Aortic smooth muscle cell (primary cell): ENCODE results near the gene POLD1. TPM values are rescaled to one million over a fixed set of nuclear protein-coding genes. Genes with fewer than 3 reads are reported as not detected.

Experiments
- total RNA-seq: library from RNA; depleted of rRNA; stranded (reverse); fragments of >200 nt; gene quantifications from 2 replicates; pipeline ENCODE4 v1.2.3, GENCODE V29; 2014

POLD1 gene
- 17.7 and 31.7 TPM in 2 replicates for total RNA-seq

DNA sequence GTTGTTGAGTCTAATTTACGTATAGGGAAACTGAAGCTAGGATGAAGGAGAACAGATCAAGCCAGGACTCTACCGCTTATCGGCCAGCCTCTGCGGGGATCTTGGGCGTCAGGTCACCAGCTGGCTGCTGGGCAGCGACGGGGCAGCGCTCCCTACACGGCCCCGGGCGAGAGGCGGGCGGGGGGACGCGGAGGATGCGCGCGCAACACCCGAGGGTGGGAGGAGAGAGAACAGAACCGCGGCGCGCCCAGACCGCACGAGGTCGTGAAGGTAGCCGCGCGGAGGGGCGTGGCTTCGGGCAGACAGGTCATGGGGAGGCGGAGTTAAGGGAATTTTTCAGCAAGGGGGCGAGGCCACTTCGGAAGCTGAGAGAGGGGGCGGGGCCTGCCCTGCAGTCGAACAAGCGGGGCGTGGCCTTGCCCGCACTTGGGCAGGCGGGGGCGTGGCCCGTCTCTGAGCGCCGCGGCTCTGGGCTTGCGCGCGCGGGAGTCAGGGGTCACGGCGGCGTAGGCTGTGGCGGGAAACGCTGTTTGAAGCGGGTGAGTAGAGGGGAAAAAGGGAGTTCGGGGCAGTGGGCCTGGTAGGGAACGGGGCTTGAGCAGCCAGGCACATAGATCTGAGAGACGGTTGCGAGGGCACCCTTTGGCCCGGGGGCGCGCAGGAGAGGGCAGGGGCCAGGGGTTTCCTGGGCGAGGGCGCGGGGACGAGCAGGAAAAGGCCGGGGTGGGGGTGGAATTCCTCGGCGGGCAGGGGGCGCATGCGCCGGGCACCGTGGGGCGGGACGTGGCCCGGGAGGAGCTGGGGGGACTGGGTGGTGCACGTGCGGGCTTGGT is at the start of gene POLD1:
TSS of gene POLD1 (plus strand) at position 496 of the 833 bp plus-strand sequence. CDS start 14,505 bp downstream, outside the sequence.

DNA sequence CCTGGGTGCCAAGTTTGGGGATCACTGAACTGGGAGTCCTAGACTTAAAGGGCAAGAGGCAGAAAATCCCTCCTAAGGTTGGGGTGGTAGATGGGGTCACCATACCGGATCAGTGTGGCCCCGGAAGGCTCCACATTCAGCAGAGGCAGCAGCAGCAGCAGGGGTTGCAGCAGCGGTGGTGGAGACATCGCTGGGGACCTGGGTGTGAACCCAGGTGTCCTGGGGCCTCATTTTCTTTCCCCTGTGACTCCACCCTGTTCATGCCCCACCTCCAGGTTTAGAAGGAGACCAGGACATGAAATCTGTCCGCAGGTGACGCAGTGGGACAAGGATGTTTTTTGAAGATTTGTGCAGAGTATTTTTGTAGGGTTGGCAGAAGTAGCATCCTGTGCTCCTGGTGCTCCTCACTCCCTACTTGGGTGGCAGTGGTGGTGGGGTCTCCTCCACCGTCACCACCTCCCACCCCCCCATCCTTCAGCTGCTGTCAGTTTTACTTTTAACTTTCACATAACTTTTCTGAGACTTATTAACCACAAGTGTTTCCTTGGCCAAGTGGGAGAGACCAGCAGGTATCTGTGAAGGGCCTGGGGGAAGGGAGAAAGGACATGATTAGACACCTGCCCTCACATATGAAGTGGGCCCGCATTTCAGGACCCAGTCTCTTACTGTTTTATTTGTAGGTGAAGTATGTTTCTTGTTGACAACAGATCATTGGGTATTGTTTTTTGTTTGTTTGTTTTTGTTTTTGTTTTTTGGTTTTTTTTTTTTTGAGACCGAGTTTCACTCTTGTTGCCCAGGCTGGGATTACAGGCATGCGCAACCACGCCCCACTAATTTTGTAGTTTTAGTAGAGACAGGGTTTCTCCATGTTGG is 18.5 kb upstream of the POLD1 start, which contains the start of gene NAPSA:
TSS of gene NAPSA (minus strand) at position 206 of the 873 bp plus-strand sequence. CDS start at position 188, 18 bp downstream.

DNA sequence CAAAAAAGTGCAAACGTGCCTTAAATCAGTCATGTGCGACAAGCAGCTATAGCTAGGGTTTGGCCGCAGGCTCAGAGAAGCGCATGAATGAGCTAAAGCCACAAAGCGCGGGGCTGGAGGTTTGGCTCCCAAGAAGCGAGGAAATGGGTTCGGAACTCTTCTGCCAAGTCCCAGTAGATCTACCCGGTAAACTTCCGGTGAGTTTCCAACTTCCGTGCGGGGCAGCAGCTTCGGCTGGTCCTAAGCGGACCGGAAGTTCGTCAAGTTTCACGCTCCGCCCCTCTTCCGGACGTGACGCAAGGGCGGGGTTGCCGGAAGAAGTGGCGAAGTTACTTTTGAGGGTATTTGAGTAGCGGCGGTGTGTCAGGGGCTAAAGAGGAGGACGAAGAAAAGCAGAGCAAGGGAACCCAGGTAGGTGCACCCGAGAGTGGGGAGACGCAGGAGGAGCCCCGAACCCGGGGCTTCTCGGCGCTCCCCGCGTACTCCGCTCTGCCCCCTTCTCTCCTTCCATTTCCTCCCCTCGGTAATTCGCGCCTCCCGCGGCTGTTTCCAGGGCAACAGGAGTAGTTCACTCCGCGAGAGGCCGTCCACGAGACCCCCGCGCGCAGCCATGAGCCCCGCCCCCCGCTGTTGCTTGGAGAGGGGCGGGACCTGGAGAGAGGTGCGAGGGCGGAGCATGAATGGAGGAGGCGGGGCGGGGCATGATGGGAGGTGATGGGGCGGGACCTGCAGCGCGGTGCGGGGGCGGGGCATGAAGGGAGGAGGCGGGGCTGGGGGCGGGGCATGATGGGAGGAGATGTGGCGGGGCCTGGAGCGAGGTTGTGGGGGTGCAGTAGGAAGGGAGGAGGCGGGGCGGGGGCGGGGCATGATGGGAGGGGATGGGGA is 7.7 kb upstream of the POLD1 start, which contains the start of gene NR1H2:
TSS of gene NR1H2 (plus strand) at position 292 of the 885 bp plus-strand sequence. CDS start 1,149 bp downstream, outside the sequence.

DNA sequence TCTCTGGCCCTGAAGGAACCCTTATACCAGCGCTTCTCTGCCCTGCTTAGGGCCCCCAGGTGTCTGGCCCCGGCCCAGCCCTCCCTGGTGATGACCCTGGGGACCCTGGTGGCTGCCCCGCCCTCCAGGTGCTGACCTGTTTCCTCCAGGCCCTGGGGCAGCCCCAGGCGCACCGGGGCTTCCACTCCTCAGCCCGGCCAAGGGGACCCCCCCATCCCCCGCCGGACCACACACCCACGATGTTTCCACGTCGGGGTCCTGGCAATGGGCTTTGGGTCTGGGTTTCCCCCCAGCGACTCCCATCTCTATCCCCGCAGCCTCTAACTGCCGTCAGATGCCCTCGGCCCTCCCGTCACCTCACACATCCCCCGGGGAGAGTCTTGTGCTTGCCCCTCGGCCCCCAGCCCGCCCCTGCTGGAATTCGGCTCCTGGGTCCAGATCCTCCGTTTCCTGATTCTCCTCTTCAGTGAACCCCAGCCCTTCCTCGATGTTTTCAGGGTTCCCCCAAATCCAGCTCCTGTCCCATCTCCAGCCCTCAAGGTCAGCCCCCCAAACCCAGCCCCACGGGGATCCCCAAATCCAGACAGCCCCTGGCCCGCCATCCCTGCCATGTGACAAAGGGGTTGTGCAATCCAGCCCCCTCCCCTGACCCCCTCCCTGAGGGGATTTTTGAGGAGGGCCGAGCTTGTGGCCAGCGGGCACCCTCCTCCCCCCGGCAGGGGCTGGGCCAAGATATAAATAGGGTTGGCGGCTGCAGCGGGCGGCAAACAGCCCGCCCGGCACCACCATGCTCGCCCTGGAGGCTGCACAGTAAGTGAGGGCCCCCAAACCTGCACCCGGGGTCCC is 34.3 kb downstream of the POLD1 start, which contains the start of gene SPIB:
TSS of gene SPIB (plus strand) at position 763 of the 846 bp plus-strand sequence. CDS start at position 788, 25 bp downstream.

DNA sequence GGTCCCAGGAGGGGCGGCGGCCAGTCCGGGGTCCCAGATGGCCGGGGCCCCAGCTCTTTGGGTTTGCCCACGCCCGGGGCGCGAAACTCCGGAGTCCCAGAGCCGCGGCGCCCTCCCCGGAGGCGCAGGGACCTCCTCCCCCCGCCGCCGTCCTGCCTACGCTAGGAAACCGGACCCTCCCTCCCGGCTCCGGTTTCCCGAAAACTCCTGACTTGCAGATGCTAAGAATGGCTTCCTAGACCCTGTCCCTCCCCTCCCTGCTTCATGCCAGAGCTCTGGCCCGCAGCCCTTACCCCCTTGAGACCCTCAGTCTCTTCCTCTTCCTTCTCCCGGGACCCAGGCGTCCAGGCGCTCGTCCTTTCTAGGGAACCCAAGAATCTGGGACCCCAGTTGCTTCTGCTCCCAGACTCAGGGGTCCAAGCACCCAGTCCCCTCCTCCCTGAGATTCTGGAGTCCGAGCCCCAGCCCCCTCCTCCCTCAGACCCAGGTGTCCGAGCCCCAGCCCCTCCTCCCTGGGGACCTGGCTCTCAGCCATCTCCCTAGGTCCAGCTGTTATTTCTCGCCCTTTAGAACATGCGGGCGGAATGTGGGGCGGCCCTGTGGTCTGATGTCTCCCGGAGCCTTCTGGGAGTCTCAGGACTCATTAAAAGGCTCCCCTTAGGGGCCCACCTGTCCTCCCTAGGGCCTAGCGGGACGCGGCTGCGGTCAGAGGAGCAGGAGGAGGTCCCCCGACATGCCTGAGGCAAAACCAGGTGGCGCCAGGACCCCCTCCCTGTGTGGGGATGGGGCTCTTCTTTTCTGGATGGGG is 48.3 kb downstream of the POLD1 start, which contains the start of gene MYBPC2:
TSS of gene MYBPC2 (plus strand) at position 672 of the 808 bp plus-strand sequence. CDS start at position 734, 62 bp downstream.

Other genes starting within 250 kb of the POLD1 start
- not detected in 2 replicates for gene IZUMO2, start 221.1 kb upstream of the POLD1 start, total RNA-seq
- gene MYH14, start 180.7 kb upstream of the POLD1 start, total RNA-seq, result not detected in 2 replicates
- under 0.01 TPM in 2 replicates for gene KCNC3, start 55.0 kb upstream of the POLD1 start, total RNA-seq
- gene NAPSA, start 18.7 kb upstream of the POLD1 start, total RNA-seq, result 0.06 and 0.13 TPM in 2 replicates
- gene NR1H2, start 7.9 kb upstream of the POLD1 start, total RNA-seq, result 79.9 and 93.8 TPM in 2 replicates
- gene SPIB, start 34.6 kb downstream of the POLD1 start, total RNA-seq, result not detected in 2 replicates
- gene MYBPC2, start 48.5 kb downstream of the POLD1 start, total RNA-seq, result not detected in 2 replicates
- gene EMC10, start 92.2 kb downstream of the POLD1 start, total RNA-seq, result 45.0 and 55.3 TPM in 2 replicates
- gene GARIN5A, start 92.5 kb downstream of the POLD1 start, total RNA-seq, result 0.26 TPM in 1 of 2 replicates, not detected in the other
- 35.8 and 38.0 TPM in 2 replicates for gene JOSD2, start 126.8 kb downstream of the POLD1 start, total RNA-seq
- not detected in 2 replicates for gene ASPDH, start 129.6 kb downstream of the POLD1 start, total RNA-seq
- gene LRRC4B, start 184.1 kb downstream of the POLD1 start, total RNA-seq, result under 0.01 and 0.12 TPM in 2 replicates